ENCODE measurements around the gene CAB39.

Gene CAB39

GRCh38 chr2:230668184-230668938 is 44.3 kb upstream of the CAB39 start:
- peak; percentile 74 for DNase-seq (ENCODE audit: low read depth)
- TF ChIP-seq CTCF (IDR thresholded peaks at IDR 0.05; ENCODE audit: insufficient read depth, low read depth, low read length, missing control alignments): no peak
- H3K4me3 ChIP-seq (ENCODE audit: low read length): no peak overlapping the region

- no peak for TF ChIP-seq CTCF (IDR thresholded peaks at IDR 0.05; ENCODE audit: insufficient read depth, low read depth, low read length, missing control alignments)
- no peak for DNase-seq (ENCODE audit: low read depth)
- no peak overlapping the region for H3K4me3 ChIP-seq (ENCODE audit: low read length)
These were observed 43.7 kb upstream of the CAB39 start for GRCh38 chr2:230668939-230669303.

GRCh38 chr2:230669386-230669950 is 43.2 kb upstream of the CAB39 start:
- no peak for TF ChIP-seq CTCF (IDR thresholded peaks at IDR 0.05; ENCODE audit: insufficient read depth, low read depth, low read length, missing control alignments)
- no peak for DNase-seq (ENCODE audit: low read depth)
- no peak overlapping the region for H3K4me3 ChIP-seq (ENCODE audit: low read length)

GRCh38 chr2:230671117-230671516 is 41.5 kb upstream of the CAB39 start:
- DNase-seq (ENCODE audit: low read depth): peak; percentile 41
- no peak overlapping the region for H3K4me3 ChIP-seq (ENCODE audit: low read length)
- TF ChIP-seq CTCF (IDR thresholded peaks at IDR 0.05; ENCODE audit: insufficient read depth, low read depth, low read length, missing control alignments): no peak

GRCh38 chr2:230672836-230673235 is 39.8 kb upstream of the CAB39 start:
- TF ChIP-seq CTCF (IDR thresholded peaks at IDR 0.05; ENCODE audit: insufficient read depth, low read depth, low read length, missing control alignments): no peak
- DNase-seq (ENCODE audit: low read depth): no peak
- no peak overlapping the region for H3K4me3 ChIP-seq (ENCODE audit: low read length)

GRCh38 chr2:230674401-230674800 is 38.2 kb upstream of the CAB39 start:
- no peak overlapping the region for H3K4me3 ChIP-seq (ENCODE audit: low read length)

More at GRCh38 chr2:230674401-230674800, 38.2 kb upstream of the CAB39 start:
- no peak for TF ChIP-seq CTCF (IDR thresholded peaks at IDR 0.05; ENCODE audit: insufficient read depth, low read depth, low read length, missing control alignments)
- DNase-seq (ENCODE audit: low read depth): no peak
